HG03342 (cell line): ENCODE measurements around the gene BLNK.
"Not testable (repeated sequence)": the region's sequence is repeated elsewhere in the genome, so short reads cannot be mapped to it uniquely, and the experiment has no call there.

Experiments
- ATAC-seq: cut with Tn5 transposase; IDR thresholded peaks from one replicate; pipeline ENCODE4 v1.9.1; 2021; ENCODE audit warnings: mild to moderate bottlenecking, moderate library complexity; ENCODE audit not compliant: unreplicated experiment

The BLNK gene

GRCh38 chr10:96271016-96271815 lies at the start of gene BLNK:
BLNK (minus strand) TSS chr10:96271569; CDS start chr10:96271398, 171 bp downstream.
- peak; percentile 74 for ATAC-seq

DNA sequence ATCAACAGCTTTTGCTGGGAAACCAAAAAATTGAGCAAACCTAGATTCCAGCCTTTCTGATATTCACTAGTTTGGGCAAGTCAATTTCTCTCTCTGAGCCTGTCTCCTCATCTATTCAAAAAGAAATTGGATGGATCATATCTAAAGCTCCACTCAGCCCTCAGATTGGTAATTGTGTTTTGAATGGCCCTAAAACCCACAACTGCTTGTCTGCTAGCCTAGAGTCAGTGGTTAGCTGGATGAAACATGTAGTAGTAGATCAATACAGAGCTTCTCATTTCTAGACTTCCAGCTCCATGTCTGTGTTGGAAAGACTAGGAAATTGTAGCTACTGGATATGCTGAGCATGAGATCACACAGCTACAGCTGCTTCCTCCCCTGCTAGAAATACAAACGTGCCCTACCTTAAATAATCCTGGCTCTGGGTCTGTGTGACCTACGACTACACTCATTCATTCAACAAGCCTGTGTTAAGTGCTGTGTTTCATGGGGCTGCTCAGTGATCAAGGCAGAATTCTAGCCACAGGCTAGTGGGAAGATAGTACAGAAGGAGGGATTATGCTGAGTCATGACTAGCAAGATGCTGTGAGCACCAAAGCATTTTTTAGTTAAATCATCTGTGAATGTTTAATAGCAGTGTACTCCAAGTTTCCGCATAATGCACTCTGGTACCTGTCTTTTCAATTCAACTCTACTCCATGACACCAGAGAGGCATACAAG lies 48.5 kb upstream of the BLNK start:
- no peak for ATAC-seq

DNA sequence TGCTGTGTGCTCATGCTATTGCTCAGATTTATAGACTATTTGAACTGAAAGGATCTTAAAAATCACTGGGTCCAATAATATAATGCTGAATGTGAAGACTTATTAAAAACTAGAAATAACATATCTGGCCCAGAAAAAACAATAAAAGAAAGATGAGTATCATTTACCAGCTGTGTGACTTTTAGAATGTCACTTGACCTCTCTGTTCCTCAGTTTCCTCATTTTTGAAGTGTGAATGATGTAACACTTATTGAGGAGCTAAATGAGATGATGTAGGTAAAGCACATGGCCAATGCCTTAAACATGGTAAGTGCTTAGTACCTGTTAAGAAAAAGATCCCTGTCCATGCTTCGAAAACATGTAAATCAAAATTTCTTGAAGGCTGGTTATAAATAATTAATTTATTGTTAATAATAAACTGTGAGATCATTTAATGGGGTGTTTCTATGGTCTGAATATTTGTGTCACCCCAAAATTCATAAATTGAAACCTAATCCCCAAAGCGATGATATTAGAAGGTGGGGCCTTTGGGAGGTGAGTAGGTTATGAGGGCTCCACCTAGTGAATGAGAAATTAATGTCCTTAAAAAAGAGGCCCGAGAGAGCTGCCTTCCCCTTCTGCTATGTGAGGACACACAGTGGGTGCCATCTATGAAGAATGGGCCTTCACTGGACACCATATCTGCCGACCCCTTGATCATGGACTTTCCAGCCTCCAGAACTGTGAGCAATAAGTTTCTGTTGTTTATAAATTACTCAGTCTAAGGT lies 45.9 kb upstream of the BLNK start:
- ATAC-seq: no peak

GRCh38 chr10:96313344-96313743 lies 42.0 kb upstream of the BLNK start:
- ATAC-seq: no peak

DNA sequence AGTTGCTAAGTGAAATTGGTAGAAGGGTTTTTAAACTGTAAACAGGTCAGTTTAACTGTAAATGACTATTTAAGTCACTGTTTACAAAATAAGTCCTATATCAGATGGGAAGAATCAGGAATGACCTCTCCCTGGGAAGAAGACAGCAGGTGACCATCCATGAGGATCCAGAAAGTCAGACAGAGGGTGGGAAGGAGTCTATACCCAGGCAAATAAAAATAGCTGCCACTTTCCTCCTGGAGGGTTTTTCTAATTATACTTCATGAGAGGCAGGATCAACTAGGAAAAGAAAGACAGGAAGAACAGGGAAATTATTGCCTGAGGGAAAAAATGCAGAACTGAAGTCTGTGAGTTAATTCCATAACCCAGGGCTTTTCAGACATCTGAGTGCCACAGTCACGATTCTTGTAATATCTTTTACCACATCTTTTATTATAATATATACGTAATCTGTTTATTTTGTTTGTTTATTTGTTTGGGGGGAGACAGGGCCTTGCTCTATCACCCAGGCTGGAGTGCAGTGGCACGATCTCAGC lies 39.9 kb upstream of the BLNK start:
- no peak for ATAC-seq

- no peak for ATAC-seq
Measured at GRCh38 chr10:96310321-96310669, 38.9 kb upstream of the BLNK start.

DNA sequence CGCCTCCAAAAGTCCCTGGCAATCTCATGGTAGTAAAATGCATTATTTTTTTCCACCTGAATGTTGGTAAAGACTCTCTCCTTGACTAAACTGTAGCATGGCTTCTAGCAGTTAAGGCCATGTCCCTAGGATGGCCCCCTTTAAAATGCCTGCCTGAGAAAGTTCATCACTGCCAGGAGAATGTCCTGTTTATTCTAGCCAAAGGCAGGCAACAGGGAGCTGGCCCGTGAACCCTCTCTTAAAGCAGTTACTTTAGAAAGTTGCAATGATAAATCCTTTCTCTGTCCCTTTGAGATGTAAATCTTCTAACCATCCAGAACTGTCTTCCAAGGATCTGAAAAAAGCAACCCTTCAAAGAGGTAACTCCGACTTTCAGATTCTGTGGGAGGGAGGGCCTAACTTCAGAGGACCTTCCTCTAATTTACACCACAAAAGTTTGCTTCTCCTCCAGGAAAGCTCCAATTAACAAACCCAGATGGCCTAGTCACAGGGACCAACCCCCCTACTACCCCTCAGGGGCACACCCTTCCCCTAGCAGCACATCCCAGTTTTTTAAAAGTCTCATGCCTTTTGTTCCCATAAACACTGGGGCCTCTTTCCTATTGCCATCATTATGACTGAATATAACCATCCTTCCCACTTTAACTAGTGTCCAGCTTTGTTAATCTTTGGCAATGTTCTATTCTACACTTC lies 38.4 kb upstream of the BLNK start:
- no peak for ATAC-seq

- not testable (repeated sequence) for ATAC-seq
Measured at GRCh38 chr10:96308854-96309253, 37.5 kb upstream of the BLNK start.

DNA sequence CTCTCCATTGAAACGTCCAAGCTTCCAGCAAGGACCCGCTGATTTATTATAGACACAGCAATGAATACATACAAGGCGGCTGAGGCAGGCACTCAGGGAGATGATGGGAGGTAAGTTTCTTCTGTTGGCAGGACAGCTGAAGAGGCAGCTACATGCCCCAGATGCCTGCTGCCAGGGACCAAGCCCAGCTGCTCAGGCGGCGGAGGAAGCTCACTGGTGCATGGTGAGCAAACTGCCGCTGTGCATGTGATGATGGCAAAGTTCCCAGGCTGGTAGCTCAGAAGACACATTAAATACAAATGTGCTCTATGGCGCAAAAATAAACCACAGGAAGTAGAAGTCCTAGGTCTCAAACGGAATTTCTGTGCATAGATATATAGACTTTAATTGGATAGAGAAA lies 35.1 kb upstream of the BLNK start:
- ATAC-seq: no peak

- ATAC-seq: no peak
Measured at GRCh38 chr10:96305019-96305418, 33.6 kb upstream of the BLNK start.

GRCh38 chr10:96304230-96304629 lies 32.9 kb upstream of the BLNK start, which contains the start of gene DNTT:
DNTT (plus strand) TSS chr10:96304434; CDS start chr10:96304498, 64 bp downstream.
- ATAC-seq: no peak

GRCh38 chr10:96301616-96302015 lies 30.2 kb upstream of the BLNK start:
- ATAC-seq: no peak

DNA sequence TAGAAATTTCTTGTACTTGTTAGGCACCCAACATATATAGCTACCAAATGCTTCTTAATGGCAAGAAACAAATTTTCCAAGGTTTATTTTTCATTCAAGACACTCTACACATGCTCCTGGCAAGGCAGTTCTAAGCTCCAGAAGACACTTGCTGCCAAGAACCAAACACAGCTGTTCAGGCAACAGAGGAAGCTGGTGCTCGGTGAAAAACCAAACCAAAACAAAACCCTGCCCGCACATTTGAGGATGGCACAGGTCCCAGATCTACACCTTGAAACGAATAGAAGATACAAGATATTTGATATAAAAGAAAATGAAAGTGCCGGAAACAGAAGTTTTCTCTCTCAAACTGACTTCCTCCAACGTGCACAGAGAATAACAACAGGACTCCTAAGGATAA lies 28.0 kb upstream of the BLNK start:
- ATAC-seq: no peak

DNA sequence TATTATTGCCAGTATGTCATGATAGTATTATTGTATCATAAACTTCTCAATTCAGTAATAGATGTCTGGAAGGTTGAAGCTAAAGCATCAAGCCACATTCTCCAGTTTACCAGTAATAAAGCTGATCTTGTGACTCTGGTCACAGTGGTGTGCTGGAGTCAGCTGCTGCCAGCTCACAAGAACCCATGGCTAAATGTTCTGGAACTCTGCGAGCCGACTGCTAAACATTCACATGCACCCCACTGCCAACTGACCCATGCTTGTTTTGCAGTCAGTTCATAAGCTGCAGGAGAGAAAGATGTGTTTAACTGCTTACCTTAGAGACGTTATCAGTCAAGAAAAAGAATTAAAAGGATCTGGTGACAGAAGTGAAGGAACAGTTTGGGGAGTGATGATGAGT lies 27.0 kb upstream of the BLNK start:
- no peak for ATAC-seq

- ATAC-seq: no peak
Measured at GRCh38 chr10:96297486-96297885, 26.1 kb upstream of the BLNK start.

GRCh38 chr10:96295475-96295874 lies 24.1 kb upstream of the BLNK start:
- ATAC-seq: no peak

DNA sequence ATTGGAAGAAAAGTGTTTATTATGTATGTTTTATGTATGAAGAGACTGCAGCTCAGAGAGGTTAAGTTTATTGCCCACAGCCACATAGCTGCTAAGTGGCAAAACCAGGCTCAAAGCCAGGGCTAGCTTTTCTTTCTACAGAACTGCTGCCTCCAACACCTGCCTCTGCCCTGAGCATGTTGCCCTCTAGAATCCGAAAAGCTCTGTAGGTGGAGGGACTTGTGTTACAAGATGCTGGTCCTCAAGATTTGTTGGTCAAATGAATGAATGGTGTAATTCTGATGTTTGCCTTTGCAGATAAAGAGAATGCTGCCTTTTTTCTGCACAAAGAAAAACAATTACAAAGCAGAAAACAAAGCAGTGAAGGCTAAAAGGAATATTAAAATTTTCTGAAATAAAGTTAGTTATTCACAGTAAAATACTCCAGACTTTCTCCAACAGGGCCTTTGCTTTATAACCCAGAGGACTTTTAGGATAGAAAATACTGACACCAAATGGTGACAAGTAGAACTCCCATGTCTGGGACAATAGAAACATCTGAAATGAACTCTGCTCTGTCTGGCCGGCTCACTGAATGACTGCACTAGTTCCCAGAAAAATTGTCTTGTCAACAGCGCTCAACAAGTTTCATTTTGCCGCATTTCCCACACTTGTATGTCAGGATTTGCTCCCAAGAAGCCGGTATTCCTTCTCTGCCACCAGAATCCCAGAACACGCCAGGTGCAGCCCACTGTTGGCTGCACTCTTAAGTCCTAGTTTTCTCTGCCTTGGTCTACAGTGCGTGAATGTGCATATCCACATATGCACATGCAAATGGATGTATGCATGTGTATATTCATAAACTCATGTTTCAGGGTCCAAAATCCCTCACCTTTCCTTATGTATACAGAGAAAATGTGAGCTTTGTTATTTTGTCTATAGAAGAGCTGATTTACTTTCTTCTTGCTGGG lies 21.9 kb upstream of the BLNK start:
- ATAC-seq: peak; percentile 55

DNA sequence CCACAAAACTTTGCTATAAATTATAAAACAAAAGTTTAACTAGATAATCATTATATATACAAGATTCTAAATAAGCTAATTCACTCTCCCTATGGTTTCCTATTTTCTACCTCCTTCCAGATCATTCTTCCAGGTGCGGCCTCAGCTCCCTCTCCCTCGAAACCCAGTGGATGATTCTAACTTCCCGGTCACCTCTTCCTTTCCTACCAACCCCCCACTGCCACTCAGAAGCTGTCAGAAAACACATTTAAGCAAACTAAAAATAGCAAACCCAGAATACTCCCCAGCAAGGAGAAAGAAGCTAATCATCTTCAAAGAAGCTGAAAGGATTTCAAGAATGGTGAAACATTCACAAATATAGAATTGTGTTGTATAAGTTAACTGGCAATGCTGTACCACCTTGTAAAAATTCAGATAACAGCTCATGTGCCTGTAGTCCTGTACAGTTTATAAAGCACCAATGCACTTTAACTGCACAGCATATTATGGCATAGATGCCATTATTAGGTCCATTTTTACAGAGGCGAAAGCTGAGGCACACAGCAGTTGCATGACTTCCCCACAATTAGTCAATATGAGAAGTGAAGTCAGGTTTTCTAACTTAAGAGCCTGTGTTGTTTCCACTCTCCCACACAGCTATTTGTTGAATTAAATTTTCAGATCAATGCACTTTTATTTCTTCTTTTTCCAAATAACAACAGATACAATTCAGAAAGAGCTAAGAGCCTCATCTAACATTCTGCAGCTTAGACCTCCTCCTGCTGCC lies 19.2 kb upstream of the BLNK start:
- no peak for ATAC-seq
